Inferior parietal cortex (tissue), 1 donor: Measurements from ENCODE around the gene MAP4K1.

Experiments
- DNase-seq: peaks from one replicate; pipeline ENCODE4 v3.0.0-alpha.2; 2016; ENCODE audit errors: extremely low spot score

The MAP4K1 gene

DNA sequence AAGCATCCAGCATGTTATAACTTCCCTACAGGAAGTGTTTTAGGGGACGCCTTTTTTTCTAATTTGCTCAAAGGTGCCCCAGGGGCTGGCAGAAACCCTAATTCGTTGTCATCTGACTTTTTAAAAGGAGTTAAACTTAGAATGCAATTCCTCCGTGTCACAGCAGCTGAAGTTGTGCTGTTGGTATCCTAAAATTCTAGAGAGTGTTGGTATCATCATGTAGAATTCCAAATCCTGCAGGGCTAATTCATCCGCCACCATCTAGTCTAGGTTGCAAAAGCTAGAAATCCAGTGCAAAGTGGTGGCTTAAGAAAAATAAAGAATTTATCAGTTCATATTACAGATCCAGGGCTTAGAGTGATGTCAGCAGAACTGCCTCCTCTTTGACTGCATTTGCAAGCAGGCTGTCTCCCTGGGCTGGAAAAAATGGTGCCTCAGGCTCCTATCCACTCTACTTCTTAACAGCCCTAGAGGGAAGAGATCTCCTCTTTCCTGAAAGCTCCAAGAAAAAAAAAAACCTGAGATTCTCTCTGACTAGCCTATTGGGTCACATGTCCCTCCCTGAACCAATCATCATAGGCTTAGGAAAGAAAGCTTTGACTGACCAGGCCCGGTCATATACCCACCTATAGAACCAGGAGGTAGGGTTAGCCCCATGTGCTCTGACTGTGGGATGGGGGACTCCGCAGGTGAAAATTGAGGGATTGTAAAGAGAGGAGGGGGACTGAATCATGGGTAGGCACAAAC, 73.0 kb downstream of the MAP4K1 start:
- peak; percentile 10 for DNase-seq

DNA sequence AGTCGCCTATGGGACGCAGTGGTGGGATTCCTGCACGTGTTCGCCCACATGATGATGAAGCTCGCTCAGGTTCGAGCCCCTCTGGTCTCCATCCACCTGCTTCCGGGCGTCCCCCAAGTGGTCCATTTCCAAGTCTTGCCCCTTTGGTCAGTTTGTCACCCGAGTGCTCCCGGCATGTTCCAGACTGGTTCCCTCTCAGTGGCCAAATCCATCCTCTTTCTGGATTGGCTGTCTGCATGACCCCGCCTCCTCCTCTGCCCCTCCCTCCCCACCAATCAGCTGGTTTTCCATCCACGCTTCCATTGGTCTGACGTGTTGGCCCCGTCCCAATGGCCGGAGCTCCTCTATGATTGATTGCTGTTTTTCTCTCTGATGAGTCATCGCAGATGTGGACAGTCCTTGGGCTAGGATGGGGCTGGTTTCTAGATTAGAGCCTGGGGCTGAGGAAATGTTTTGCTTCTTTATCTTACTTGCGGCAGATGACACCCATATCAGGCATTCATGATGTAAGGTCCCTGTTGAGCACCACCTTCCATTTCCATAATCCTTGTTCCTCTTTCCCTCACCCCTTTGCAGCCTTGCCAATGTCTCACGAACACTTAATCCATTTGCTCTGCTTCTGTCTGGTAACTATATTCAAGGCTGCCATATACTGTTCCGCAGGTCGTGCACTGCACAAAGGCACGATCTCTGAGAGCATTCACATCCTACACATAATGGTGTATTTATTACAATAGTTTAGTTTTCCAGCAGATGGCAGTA, 73.8 kb downstream of the MAP4K1 start:
- DNase-seq, result peak; percentile 88

DNA sequence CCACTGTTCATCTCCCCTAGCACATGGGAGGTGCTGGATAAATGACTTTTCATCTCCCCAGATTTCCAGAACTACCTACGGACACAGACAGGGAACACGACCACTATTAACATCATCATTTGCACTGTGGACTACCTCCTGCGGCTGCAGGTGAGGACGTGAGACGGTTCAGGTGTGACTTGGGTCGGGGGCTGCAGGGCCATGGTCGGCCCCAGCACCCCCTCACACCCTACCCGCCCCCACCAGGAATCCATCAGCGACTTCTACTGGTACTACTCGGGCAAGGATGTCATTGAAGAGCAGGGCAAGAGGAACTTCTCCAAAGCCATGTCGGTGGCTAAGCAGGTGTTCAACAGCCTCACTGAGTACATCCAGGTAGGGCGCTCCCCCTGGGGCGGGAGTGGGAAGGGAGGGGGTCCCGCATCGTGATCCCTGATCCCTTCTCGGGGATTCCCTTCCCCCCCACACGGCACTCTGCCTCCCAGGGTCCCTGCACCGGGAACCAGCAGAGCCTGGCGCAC, 74.4 kb downstream of the MAP4K1 start:
- DNase-seq, result no peak

DNA sequence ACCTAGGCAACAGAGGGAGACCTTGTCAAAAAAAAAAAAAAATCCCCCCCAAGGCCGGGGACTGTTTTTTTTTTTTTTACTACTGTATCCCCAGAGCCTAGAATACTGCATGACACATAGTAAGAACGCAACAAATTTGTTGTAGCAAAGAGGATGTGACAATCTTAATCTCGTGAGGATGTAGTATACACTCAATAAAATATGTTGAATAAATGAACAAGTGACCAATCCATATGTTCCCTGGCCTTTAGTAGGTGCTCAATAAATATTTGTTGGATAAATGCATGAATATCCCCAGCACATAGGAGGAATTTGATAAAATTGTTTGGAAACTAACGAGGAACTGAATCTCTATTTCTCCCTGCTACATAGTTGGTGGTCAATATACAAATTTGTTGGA, 75.7 kb downstream of the MAP4K1 start:
- DNase-seq, result no peak

DNA sequence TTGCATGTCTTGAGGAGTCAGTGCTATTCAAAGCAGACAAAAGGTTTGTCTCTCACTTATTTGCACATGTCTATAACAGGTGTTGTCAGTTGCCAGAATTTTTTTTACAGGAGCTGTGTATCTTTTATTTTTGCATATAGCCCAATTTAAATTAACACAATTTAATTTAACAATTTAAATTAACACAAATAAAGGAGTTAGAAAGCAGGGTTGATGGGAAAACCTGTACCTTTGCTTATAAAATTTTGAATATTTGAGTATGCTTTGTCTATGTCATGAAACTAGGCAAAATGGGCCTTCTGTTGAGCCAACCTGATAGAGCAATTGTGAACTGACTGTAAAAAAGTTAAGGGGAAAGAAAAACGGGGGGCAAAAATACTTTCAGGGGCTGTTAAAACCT, 78.0 kb downstream of the MAP4K1 start:
- no peak for DNase-seq

DNA sequence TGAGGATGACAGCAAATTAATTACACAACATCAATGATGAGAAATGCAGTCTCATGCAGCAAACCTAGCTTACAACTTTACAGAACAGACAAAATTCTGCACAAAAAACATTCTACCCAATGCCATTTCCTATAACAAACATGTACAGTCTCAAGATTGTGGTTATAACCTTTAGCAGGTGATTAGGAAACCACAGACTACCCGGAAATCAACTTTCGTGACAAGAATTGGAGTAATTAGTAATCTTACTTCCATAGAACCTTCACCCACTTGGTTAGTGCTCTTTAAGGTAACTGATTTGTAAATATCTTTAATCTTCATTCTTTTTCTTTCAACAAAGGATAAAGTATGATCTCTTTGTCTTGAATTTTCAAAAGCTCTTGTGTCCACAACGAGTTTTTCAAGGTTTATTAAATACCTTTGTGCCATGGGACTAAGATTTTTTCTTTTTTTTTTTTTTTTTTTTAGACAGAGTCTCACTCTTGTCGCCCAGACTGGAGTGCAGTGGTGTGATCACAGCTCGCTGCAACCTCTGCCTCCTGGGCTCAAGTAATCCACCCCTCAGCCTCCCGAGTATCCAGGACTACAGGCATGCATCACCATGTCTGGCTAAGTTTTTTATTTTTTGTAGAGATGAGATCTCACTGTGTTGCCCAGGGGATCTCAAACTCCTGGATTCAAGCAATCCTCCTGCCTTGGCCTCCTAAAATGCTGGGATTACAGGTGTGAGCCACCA, 78.8 kb downstream of the MAP4K1 start:
- DNase-seq, result no peak

DNA sequence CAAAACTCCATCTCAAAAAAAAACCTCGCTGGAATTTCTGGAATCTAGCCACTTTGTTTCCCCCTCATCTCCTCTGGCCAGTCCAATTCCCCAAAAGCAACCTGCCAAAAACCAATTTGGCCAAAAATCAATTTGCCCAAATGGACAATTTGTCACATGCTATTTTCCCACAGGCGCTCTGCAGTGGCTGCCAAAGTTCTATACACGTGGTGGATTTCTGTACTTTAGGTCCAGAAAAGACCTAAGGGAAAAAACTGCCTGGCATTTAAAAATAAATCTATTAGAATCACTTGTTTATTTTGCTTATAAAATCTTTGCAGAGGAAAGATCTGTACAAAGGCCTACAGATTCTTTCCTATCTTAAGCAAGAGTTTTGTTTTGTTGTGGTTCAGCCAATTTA, 79.4 kb downstream of the MAP4K1 start:
- peak; percentile 67 for DNase-seq
